ENCODE measurements around the gene MFSD6. TPM values are rescaled to one million over a fixed set of nuclear protein-coding genes. Genes with fewer than 3 reads are reported as not detected.

Gene MFSD6
- total RNA-seq, 2 experiments from 2014 or later = 21.0 to 21.6 TPM

GRCh38 chr2:190444976-190445375, 36.8 kb downstream of the MFSD6 start:
- intact Hi-C loops (cut with micrococcal nuclease) = no loop called here
- CTCF ChIA-PET = interaction anchor here (0.6 to 0.8 kb wide), 2 partner anchors 10 to 683 kb away, joined by 3 to 4 read pairs; partner anchors contain the start of gene OSGEPL1
- H3K4me3 Mint-ChIP-seq = no peak overlapping the region
- no peak for DNase-seq
- no peak overlapping the region for H3K27ac Mint-ChIP-seq
- H3K9me3 Mint-ChIP-seq = no peaks in the 10 kb centered on the region
- no peaks in the 10 kb centered on the region for H3K27me3 Mint-ChIP-seq (ENCODE audit: low read depth)
- peaks cover 56% of the 10 kb centered on the region for H3K4me1 Mint-ChIP-seq (ENCODE audit: low read depth)
- peaks cover 7% of the 10 kb centered on the region for H3K36me3 Mint-ChIP-seq (ENCODE audit: low read depth)

GRCh38 chr2:190446193-190446592, 38.0 kb downstream of the MFSD6 start:
- intact Hi-C loops (cut with micrococcal nuclease) = no loop called here
- Mint-ChIP-seq H3K4me3 (no peak overlapping the region), H3K9me3 (no peaks in the 10 kb centered on the region), H3K36me3 (ENCODE audit: low read depth) (peaks cover 7% of the 10 kb centered on the region), H3K27ac (no peak overlapping the region), H3K4me1 (ENCODE audit: low read depth) (peaks cover 52% of the 10 kb centered on the region), H3K27me3 (ENCODE audit: low read depth) (no peaks in the 10 kb centered on the region)
- CTCF ChIA-PET = interaction anchor here (0.7 kb wide), 1 partner anchor 12 kb away, joined by 3 read pairs; no protein-coding TSS in a partner anchor
- no peak for DNase-seq

- Mint-ChIP-seq H3K27ac (no peak overlapping the region), H3K36me3 (ENCODE audit: low read depth) (peaks cover 7% of the 10 kb centered on the region), H3K9me3 (no peaks in the 10 kb centered on the region), H3K4me1 (ENCODE audit: low read depth) (peaks cover 52% of the 10 kb centered on the region), H3K4me3 (no peak overlapping the region), H3K27me3 (ENCODE audit: low read depth) (no peaks in the 10 kb centered on the region)
- intact Hi-C loops (cut with micrococcal nuclease) = no loop called here
- CTCF ChIA-PET = interaction anchor here (0.6 to 0.9 kb wide), 3 partner anchors 13 to 90 kb away, joined by 3 to 4 read pairs (median 3); no protein-coding TSS in a partner anchor
- no peak for DNase-seq
Observed at GRCh38 chr2:190446750-190447516, 38.8 kb downstream of the MFSD6 start.

GRCh38 chr2:190447766-190448165, 39.6 kb downstream of the MFSD6 start:
- no peak overlapping the region for H3K27ac Mint-ChIP-seq
- CTCF ChIA-PET = interaction anchor here (0.6 to 0.9 kb wide), 2 partner anchors 15 to 91 kb away, joined by 3 to 4 read pairs; no protein-coding TSS in a partner anchor

GRCh38 chr2:190449925-190450324, 41.8 kb downstream of the MFSD6 start:
- Mint-ChIP-seq H3K27ac (no peak overlapping the region), H3K36me3 (ENCODE audit: low read depth) (peaks cover 14% of the 10 kb centered on the region), H3K4me3 (no peak overlapping the region), H3K9me3 (no peaks in the 10 kb centered on the region), H3K4me1 (ENCODE audit: low read depth) (peaks cover 35% of the 10 kb centered on the region), H3K27me3 (ENCODE audit: low read depth) (no peaks in the 10 kb centered on the region)
- CTCF ChIA-PET = interaction anchor here (1.1 kb wide), 1 partner anchor 14 kb away, joined by 3 read pairs; no protein-coding TSS in a partner anchor
- intact Hi-C loops (cut with micrococcal nuclease) = no loop called here
- DNase-seq = no peak

More at GRCh38 chr2:190447766-190448165, 39.6 kb downstream of the MFSD6 start:
- DNase-seq = no peak
- peaks cover 6% of the 10 kb centered on the region for H3K36me3 Mint-ChIP-seq (ENCODE audit: low read depth)
- H3K27me3 Mint-ChIP-seq (ENCODE audit: low read depth) = no peaks in the 10 kb centered on the region
- H3K9me3 Mint-ChIP-seq = no peaks in the 10 kb centered on the region
- H3K4me3 Mint-ChIP-seq = no peak overlapping the region
- intact Hi-C loops (cut with micrococcal nuclease) = no loop called here
- peaks cover 52% of the 10 kb centered on the region for H3K4me1 Mint-ChIP-seq (ENCODE audit: low read depth)

- H3K27me3 Mint-ChIP-seq (ENCODE audit: low read depth) = no peaks in the 10 kb centered on the region
- no peak overlapping the region for H3K27ac Mint-ChIP-seq
- intact Hi-C loops (cut with micrococcal nuclease) = no loop called here
- no peak overlapping the region for H3K4me3 Mint-ChIP-seq
- peaks cover 16% of the 10 kb centered on the region for H3K36me3 Mint-ChIP-seq (ENCODE audit: low read depth)
- no peaks in the 10 kb centered on the region for H3K9me3 Mint-ChIP-seq
- CTCF ChIA-PET = no interaction called here
- H3K4me1 Mint-ChIP-seq (ENCODE audit: low read depth) = peaks cover 32% of the 10 kb centered on the region
- no peak for DNase-seq
Observed at GRCh38 chr2:190450363-190450762, 42.2 kb downstream of the MFSD6 start.

- CTCF ChIA-PET = interaction anchor here (0.6 kb wide), 1 partner anchor 12 kb away, joined by 6 read pairs; no protein-coding TSS in a partner anchor
- H3K9me3 Mint-ChIP-seq = no peaks in the 10 kb centered on the region
- no peak overlapping the region for H3K27ac Mint-ChIP-seq
- peaks cover 22% of the 10 kb centered on the region for H3K36me3 Mint-ChIP-seq (ENCODE audit: low read depth)
- DNase-seq = no peak
- intact Hi-C loops (cut with micrococcal nuclease) = no loop called here
- no peaks in the 10 kb centered on the region for H3K27me3 Mint-ChIP-seq (ENCODE audit: low read depth)
- H3K4me1 Mint-ChIP-seq (ENCODE audit: low read depth) = peaks cover 28% of the 10 kb centered on the region
- H3K4me3 Mint-ChIP-seq = no peak overlapping the region
Observed at GRCh38 chr2:190451561-190452176, 43.5 kb downstream of the MFSD6 start.

GRCh38 chr2:190452433-190452832, 44.3 kb downstream of the MFSD6 start:
- H3K4me1 Mint-ChIP-seq (ENCODE audit: low read depth) = peaks cover 30% of the 10 kb centered on the region
- H3K36me3 Mint-ChIP-seq (ENCODE audit: low read depth) = peaks cover 24% of the 10 kb centered on the region
- no peaks in the 10 kb centered on the region for H3K27me3 Mint-ChIP-seq (ENCODE audit: low read depth)
- no peak overlapping the region for H3K4me3 Mint-ChIP-seq
- no peak overlapping the region for H3K27ac Mint-ChIP-seq
- H3K9me3 Mint-ChIP-seq = no peaks in the 10 kb centered on the region
- CTCF ChIA-PET = no interaction called here
- no peak for DNase-seq
- intact Hi-C loops (cut with micrococcal nuclease) = no loop called here

- intact Hi-C loops (cut with micrococcal nuclease) = no loop called here
- H3K4me1 Mint-ChIP-seq (ENCODE audit: low read depth) = peaks cover 35% of the 10 kb centered on the region
- DNase-seq = no peak
- no peak overlapping the region for H3K27ac Mint-ChIP-seq
- H3K36me3 Mint-ChIP-seq (ENCODE audit: low read depth) = peaks cover 23% of the 10 kb centered on the region
- CTCF ChIA-PET = interaction anchor here (0.9 kb wide), 1 partner anchor 10 kb away, joined by 3 read pairs; no protein-coding TSS in a partner anchor
- H3K4me3 Mint-ChIP-seq = no peak overlapping the region
- H3K9me3 Mint-ChIP-seq = no peaks in the 10 kb centered on the region
- H3K27me3 Mint-ChIP-seq (ENCODE audit: low read depth) = no peaks in the 10 kb centered on the region
Observed at GRCh38 chr2:190454795-190455194, 46.6 kb downstream of the MFSD6 start.

- Mint-ChIP-seq H3K4me3 (no peak overlapping the region), H3K27me3 (ENCODE audit: low read depth) (no peaks in the 10 kb centered on the region), H3K9me3 (no peaks in the 10 kb centered on the region), H3K27ac (no peak overlapping the region), H3K4me1 (ENCODE audit: low read depth) (peaks cover 39% of the 10 kb centered on the region), H3K36me3 (ENCODE audit: low read depth) (peaks cover 23% of the 10 kb centered on the region)
- CTCF ChIA-PET = interaction anchor here (0.9 kb wide), 1 partner anchor 11 kb away, joined by 3 read pairs; no protein-coding TSS in a partner anchor
- no peak for DNase-seq
- intact Hi-C loops (cut with micrococcal nuclease) = no loop called here
Observed at GRCh38 chr2:190455358-190456095, 47.4 kb downstream of the MFSD6 start.

GRCh38 chr2:190456833-190457232, 48.7 kb downstream of the MFSD6 start:
- no peak overlapping the region for H3K27ac Mint-ChIP-seq
- H3K4me3 Mint-ChIP-seq = no peak overlapping the region
- H3K4me1 Mint-ChIP-seq (ENCODE audit: low read depth) = peaks cover 33% of the 10 kb centered on the region
- intact Hi-C loops (cut with micrococcal nuclease) = no loop called here
- DNase-seq = no peak
- no peaks in the 10 kb centered on the region for H3K9me3 Mint-ChIP-seq
- CTCF ChIA-PET = no interaction called here
- peaks cover 23% of the 10 kb centered on the region for H3K36me3 Mint-ChIP-seq (ENCODE audit: low read depth)
- no peaks in the 10 kb centered on the region for H3K27me3 Mint-ChIP-seq (ENCODE audit: low read depth)

- CTCF ChIA-PET = no interaction called here
- peaks cover 23% of the 10 kb centered on the region for H3K36me3 Mint-ChIP-seq (ENCODE audit: low read depth)
- peaks cover 30% of the 10 kb centered on the region for H3K4me1 Mint-ChIP-seq (ENCODE audit: low read depth)
- no peaks in the 10 kb centered on the region for H3K9me3 Mint-ChIP-seq
- H3K27me3 Mint-ChIP-seq (ENCODE audit: low read depth) = no peaks in the 10 kb centered on the region
- no peak overlapping the region for H3K27ac Mint-ChIP-seq
- DNase-seq = no peak
- H3K4me3 Mint-ChIP-seq = no peak overlapping the region
- intact Hi-C loops (cut with micrococcal nuclease) = no loop called here
Observed at GRCh38 chr2:190457256-190457655, 49.1 kb downstream of the MFSD6 start.

Measured in activated naive CD4-positive, alpha-beta T cell treated with anti-CD3 and anti-CD28 coated beads for 36 hours (primary cell).